ENCODE data around the gene NRL. TPM values are rescaled to one million over a fixed set of nuclear protein-coding genes. Genes with fewer than 3 reads are reported as not detected.

Gene NRL
- total RNA-seq, 2 donors from 2014 or later, result 2.5 to 5.0 TPM

GRCh38 chr14:24135834-24136683, 21.3 kb upstream of the NRL start, which contains the start of gene PSME1:
Gene PSME1 (plus strand): TSS chr14:24136194. CDS start chr14:24136263, 69 bp downstream.
- peaks cover 0 to 70% of the 10 kb centered on the region in 2 donors for H3K4me1 ChIP-seq
- peak within 1 kb of the TSS; percentile 92 to 98 for H3K4me3 ChIP-seq

GRCh38 chr14:24135584-24135833, 20.8 kb upstream of the NRL start:
- H3K36me3 ChIP-seq, result peaks cover 19% of the 10 kb centered on the region
- no peaks in the 10 kb centered on the region for H3K9me3 ChIP-seq
- peaks cover 0 to 71% of the 10 kb centered on the region in 2 donors for H3K4me1 ChIP-seq
- TF ChIP-seq CTCF (IDR thresholded peaks at IDR 0.05), result no peak
- H3K27me3 ChIP-seq, result no peaks in the 10 kb centered on the region
- H3K4me3 ChIP-seq, result peak overlapping the region; percentile 92 to 98
- no peak for DNase-seq (ENCODE audit: low spot score)
- peak overlapping the region; percentile 89 to 94 for H3K27ac ChIP-seq

More at GRCh38 chr14:24135834-24136683, 21.3 kb upstream of the NRL start, which contains the start of gene PSME1:
- Histone ChIP-seq H3K27me3 (no peaks in the 10 kb centered on the region), H3K27ac (peak within 1 kb of the TSS; percentile 89 to 94), H3K9me3 (no peaks in the 10 kb centered on the region), H3K36me3 (peaks cover 19% of the 10 kb centered on the region)
- peak; percentile 88 for DNase-seq (ENCODE audit: low spot score)
- peak in 1 of 2 donors; percentile 19 for TF ChIP-seq CTCF (IDR thresholded peaks at IDR 0.05)

DNA sequence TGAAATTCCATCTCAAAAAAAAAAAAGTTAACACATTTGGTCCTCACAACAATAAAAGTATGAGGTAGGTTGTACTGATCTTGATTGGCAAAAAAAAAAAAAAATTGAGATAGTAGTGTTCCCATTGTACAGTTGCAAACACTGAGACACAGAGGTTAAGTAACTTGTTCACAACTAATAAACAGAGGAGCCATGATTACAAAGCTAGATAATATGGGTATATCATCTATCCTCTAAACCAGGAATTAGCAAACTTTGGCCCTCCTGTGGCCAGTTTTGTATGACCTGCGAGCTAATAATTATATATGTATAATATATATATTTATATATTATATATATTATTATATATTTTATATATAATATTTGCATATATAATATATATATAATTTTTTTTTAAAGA, 19.0 kb upstream of the NRL start:
- no peak for DNase-seq (ENCODE audit: low spot score)
- Histone ChIP-seq H3K27ac (no peak overlapping the region), H3K36me3 (peaks cover 12% of the 10 kb centered on the region), H3K27me3 (no peaks in the 10 kb centered on the region), H3K9me3 (no peaks in the 10 kb centered on the region), H3K4me1 (peaks cover 0 to 56% of the 10 kb centered on the region in 2 donors), H3K4me3 (no peak overlapping the region)
- no peak for TF ChIP-seq CTCF (IDR thresholded peaks at IDR 0.05)

- Histone ChIP-seq H3K27ac (peak overlapping the region; percentile 86 to 94), H3K36me3 (peaks cover 4% of the 10 kb centered on the region), H3K4me1 (peaks cover 0 to 48% of the 10 kb centered on the region in 2 donors), H3K9me3 (no peaks in the 10 kb centered on the region), H3K4me3 (peak overlapping the region; percentile 39), H3K27me3 (no peaks in the 10 kb centered on the region)
- no peak for DNase-seq (ENCODE audit: low spot score)
- no peak for TF ChIP-seq CTCF (IDR thresholded peaks at IDR 0.05)
These were observed 18.2 kb upstream of the NRL start for GRCh38 chr14:24132976-24133375.

GRCh38 chr14:24132061-24132685, 17.4 kb upstream of the NRL start:
- peaks cover 0 to 44% of the 10 kb centered on the region in 2 donors for H3K4me1 ChIP-seq
- no peaks in the 10 kb centered on the region for H3K27me3 ChIP-seq
- no peaks in the 10 kb centered on the region for H3K9me3 ChIP-seq
- H3K4me3 ChIP-seq, result peak overlapping the region; percentile 39
- H3K27ac ChIP-seq, result peak overlapping the region; percentile 86 to 94
- DNase-seq (ENCODE audit: low spot score), result no peak
- no peaks in the 10 kb centered on the region for H3K36me3 ChIP-seq
- no peak for TF ChIP-seq CTCF (IDR thresholded peaks at IDR 0.05)
